Medulla oblongata (tissue), 1 donor: ENCODE data around the gene ZDHHC17.
A peak's percentile ranks its signal among the peaks of the same experiment; 100 is the strongest.

ENCODE experiments used
- DNase-seq: peaks from one replicate; pipeline ENCODE4 v3.0.0-alpha.2; 2015; ENCODE audit errors: extremely low spot score

The ZDHHC17 gene

GRCh38 chr12:76820888-76821482, 57.1 kb downstream of the ZDHHC17 start:
- DNase-seq, result peak; percentile 45

- DNase-seq, result no peak
Measured at GRCh38 chr12:76830436-76830835, 66.5 kb downstream of the ZDHHC17 start.

GRCh38 chr12:76836633-76837032, 72.7 kb downstream of the ZDHHC17 start:
- no peak for DNase-seq

GRCh38 chr12:76847260-76847659, 83.3 kb downstream of the ZDHHC17 start:
- DNase-seq, result no peak

DNA sequence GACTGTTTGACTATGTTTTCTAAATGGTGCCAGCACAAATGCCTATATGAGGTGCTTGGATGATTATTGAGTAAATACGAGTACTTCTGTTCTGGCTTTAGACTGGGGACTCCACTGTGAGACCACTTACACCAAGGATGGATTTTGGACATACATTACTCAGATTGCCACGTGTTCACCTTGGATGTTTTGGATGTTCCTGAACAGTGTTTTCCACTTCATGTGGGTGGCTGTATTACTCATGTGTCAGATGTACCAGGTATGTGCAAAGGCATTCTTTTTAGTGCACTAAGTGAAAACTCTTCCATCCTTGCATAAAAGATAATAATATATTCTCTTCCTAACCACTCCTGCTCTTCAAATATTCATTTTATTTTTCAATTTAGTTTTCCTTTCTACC, 84.2 kb downstream of the ZDHHC17 start:
- no peak for DNase-seq

GRCh38 chr12:76852106-76852505, 88.2 kb downstream of the ZDHHC17 start:
- DNase-seq, result no peak

- no peak for DNase-seq
Measured at GRCh38 chr12:76855271-76855670, 91.4 kb downstream of the ZDHHC17 start.

DNA sequence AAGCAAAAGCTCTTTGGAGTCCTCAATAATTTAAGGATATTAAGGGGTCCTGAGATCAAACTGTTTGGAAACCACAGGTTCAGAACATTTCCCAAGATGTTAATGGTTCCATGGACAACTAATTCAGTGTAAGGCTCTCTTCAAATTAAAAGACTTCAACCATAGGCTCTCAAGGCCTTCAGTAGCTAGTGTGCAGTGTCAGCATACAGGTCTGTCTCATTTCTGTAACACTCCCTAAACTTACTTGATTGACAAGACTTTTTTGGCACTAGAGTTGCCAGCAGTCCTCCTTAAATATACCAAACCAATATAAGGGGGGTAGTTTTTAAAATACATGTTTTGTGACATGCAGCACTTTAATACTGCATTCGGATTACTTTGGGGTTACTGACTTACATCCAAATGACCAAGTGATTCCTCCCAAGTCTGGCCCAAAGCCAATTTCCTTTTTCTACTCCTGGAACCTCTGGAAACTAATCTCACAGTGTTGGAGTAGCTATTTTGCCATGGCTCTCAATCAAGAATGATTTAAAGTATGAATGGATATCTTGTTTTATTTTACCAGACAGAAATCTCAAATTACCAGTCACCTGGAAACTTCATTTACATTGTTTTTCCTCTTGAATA, 92.2 kb downstream of the ZDHHC17 start:
- DNase-seq, result no peak

DNA sequence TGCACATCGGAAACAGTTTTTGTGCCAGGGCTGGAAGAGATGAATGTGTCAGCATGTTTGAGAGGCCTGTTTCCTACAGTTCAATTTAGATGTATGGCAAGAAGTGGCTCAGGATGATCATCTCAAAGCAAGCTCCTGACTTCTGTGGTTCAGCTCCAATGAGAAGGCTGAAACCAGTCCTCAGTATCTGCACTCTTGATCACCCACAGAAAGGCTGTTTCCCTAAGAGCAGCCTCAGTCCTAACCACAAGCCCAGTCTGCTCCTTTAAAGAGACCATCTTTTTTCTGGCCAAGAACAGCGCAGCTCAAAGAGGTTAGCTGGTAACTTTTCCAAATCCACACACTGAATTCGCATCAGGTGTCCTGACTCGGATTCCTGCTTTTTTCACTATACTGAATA, 95.7 kb downstream of the ZDHHC17 start:
- DNase-seq, result no peak

DNA sequence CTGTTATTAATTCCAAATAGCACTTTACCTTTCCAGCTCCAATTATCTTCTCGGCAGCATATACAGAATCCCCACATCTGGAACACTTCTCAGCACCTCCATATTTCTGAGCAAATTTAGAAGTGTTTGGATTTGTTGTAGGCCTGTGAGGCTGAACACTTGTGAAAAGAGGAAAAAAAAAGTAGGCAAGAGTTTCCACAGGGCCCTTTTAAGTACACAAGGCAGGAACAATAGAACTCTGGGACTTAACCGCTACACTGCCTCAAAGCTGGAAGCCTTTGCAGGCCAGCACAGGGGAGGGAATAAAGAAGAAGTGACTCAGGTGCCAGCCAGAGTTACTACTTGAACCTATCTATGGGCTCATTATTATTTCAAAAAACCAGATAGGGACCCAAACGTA, 96.3 kb downstream of the ZDHHC17 start:
- no peak for DNase-seq

DNA sequence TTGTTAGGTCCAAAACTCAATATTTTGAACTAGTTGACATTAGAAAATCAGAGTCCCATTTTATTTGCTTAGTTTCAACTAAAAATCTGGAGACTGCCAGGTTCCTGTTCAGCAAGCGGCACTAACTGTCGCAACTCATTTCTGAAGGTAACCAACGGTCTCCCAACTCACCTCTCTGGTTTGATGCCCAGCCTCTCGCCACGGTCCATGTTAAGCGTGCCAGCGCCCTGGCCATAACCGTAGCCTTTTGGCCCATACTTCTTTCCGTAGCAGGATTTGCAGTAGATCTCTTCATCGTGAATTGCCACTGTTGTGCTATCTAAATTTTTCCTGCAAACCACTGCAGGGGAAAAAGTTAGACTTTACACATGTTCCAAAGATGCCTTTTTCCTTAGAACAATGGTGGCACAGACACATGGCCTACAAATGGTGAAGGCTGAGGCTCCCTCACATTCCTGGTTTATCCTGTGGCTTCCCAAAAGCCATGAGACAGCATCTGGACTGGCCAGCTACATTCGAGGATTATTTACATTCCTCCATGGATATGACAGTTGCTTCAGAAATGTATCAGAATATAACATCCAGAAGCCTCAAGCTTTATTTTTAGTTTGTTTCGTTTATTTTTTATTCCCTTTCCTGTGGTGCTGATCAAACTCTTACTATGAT, 99.2 kb downstream of the ZDHHC17 start:
- no peak for DNase-seq

DNA sequence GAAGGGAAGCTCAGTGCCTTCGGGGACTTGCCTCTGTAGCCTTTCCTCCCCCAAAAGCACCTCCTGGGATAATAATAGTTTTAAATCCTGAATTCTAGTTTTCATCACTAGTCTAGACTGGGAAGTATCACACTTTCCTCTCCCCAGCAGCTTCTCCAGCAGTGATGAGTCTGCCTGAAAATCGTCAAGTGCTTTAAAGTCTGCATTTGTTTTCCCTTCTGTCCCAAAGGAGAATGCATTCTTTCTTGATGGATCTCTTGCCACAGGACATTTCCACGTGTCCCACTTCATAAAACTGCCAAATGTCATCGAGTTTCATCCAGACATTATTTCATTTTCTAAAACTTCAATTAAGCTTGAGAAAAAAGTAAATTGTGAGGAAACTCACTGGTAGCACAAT, 99.9 kb downstream of the ZDHHC17 start:
- no peak for DNase-seq

GRCh38 chr12:76864791-76865400, 101.0 kb downstream of the ZDHHC17 start:
- no peak for DNase-seq

GRCh38 chr12:76866151-76866567, 102.2 kb downstream of the ZDHHC17 start:
- no peak for DNase-seq

DNA sequence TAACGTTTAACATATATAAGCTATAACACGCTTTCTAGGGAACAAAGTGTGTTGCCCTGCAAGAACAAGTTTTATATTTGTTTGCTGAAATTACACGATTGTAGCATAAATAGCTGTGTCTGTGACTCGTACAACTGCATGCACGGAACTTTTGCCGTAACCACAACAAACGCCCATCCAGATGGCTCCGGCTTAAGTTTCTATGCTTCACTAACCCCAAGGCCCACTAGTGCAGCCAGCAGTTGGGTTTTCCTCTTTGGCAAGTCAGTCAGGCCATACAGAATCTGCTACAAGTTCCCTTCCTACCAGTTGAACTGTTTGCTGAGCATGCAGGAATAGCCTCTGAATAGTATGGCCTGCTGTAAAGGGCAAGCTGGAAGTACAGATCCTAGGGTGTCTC, 102.8 kb downstream of the ZDHHC17 start:
- DNase-seq, result no peak

GRCh38 chr12:76871082-76871481, 107.2 kb downstream of the ZDHHC17 start:
- DNase-seq, result no peak

DNA sequence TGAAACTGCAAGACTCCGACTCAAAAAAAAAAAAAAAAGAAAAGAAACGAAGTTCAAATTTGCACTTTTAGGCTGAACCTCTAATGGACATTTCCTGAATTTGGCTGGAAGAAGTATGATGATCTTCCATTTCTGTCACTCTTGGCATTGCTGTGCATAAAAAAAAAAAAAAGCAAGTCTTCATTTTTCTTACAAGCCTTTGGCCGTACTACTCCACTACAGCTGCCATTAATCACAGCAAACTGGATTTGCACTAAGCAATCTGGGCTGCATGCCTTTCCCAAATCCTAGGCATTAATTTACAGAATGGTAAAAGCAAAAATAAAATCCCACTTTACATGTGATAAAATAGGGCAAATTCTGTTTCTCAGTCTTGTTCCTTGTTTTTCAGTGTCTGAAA, 107.8 kb downstream of the ZDHHC17 start:
- DNase-seq, result no peak

GRCh38 chr12:76872415-76872814, 108.5 kb downstream of the ZDHHC17 start:
- DNase-seq, result no peak

DNA sequence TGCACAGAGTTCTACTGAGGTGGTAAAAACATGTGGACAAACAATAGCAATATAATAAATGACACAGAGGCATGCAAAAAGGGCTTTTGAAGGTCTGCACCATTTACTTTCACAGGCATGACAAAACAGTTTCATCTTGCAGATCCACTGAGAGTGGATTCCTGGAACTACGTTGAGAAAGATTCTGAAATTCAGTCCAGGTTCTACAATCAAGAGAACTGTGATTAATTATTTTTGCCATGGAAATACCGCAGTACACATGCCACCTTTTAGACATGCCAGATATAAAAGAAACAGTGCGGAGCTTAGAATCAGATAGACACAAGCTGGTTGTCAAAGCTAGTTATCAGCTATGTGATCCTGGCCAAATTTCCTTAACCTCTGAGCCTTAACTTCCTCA, 110.1 kb downstream of the ZDHHC17 start:
- no peak for DNase-seq

DNA sequence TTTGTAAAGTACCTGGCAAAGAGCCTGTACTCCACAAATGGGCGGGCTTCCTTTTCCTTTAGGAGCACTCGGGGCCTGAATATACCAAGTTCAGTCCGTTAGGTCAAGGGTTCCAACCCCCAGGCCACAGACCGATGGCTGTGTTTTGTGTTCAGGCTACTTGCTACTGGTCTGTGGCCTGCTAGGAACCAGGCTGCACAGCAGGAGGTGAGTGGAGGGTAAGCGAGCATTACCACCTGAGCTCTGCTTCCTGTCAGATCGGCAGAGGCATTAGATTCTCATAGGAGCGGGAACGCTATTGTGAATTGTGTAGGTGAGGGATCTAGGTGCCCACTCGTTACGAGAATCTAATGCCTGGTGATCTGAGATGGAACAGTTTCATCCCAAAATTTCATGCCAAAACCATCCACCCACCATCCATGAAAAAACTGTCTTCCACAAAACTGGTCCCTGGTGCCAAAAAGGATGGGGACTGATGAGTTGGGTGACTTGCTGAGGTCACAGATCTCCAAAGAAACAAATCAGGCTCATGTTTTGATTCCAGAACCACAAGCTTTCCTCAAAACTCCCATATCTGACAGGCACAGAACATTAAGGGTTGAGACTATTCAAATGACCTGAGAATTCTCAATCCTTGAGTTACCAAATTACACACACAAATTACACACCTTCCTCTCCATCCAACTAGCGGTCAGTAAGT, 110.7 kb downstream of the ZDHHC17 start:
- no peak for DNase-seq

DNA sequence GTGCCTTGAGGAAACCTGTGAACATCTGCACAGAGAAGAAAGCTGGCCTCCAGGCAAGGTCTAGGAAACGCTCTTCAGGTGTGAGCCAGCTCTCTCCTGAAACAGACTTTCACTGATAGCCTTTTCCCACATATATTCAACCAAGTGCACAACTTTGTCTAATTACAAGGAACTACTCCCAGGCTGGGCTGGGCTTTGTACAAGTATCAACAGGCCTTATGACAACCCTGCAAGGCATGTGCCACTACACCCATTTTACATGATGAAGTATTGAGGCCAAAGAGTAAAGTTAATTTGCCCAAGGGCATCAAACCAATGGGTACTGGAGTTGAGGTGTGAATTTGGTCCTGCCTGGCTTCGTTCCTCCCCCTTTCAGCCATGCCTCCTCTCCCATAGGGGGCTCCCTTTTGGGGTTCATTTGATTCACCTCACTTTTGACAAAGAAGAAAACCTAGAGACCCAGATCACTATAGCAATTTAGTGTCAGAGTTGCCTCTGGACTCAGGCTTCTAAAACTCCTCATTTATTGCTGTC, 112.8 kb downstream of the ZDHHC17 start:
- DNase-seq, result no peak
